WTC11 (cell line): ENCODE measurements around the gene TBC1D22A. TPM values are rescaled to one million over a fixed set of nuclear protein-coding genes. Genes with fewer than 3 reads are reported as not detected.

Experiments used
- ATAC-seq: fragments of 200-7000 bp; cut with Tn5 transposase; 2 replicates; pipeline ENCODE4 v1.10.0; 2021; ENCODE audit warnings: mild to moderate bottlenecking, moderate library complexity
- CTCF ChIA-PET: fragments of 300-600 bp; sonication (Branson Sonifier 250); formaldehyde crosslinking; loops from one replicate; lab custom pipeline; 2021; ENCODE audit warnings: antibody characterized with exemption; lab: Charles Lee
- POLR2A ChIA-PET: fragments of 350-600 bp; sonication (Branson Sonifier 250); formaldehyde crosslinking; loops from one replicate; lab custom pipeline; 2021; ENCODE audit warnings: antibody characterized with exemption; lab: Charles Lee
- DNase-seq: peaks from one replicate; pipeline ENCODE4 v3.0.0; 2021; ENCODE audit warnings: low spot score
- H3K27ac Mint-ChIP-seq: 2 replicates; pipeline ENCODE4 v1.8.0; 2021; ENCODE audit warnings: mixed read lengths
- H3K27me3 Mint-ChIP-seq: 2 replicates; pipeline ENCODE4 v1.8.0; 2021; ENCODE audit warnings: low read depth, mild to moderate bottlenecking, moderate library complexity, mixed read lengths
- H3K36me3 Mint-ChIP-seq: 2 replicates; pipeline ENCODE4 v1.8.0; 2021; ENCODE audit warnings: mixed read lengths
- H3K4me1 Mint-ChIP-seq: 2 replicates; pipeline ENCODE4 v1.8.0; 2022; ENCODE audit warnings: mixed read lengths
- H3K4me3 Mint-ChIP-seq: 2 replicates; pipeline ENCODE4 v1.8.0; 2021; ENCODE audit warnings: mild to moderate bottlenecking, moderate library complexity, mixed read lengths
- H3K9me3 Mint-ChIP-seq: 2 replicates; pipeline ENCODE4 v1.8.0; 2021; ENCODE audit warnings: mixed read lengths
- CBFB ChIP-seq: sonication (generic); formaldehyde crosslinking; IDR thresholded peaks from 2 replicates; pipeline ENCODE4 v1.8.1; 2022; ENCODE audit warnings: mild to moderate bottlenecking, low read depth, missing genetic modification reagents
- FOXJ3 ChIP-seq: sonication (generic); formaldehyde crosslinking; IDR thresholded peaks from 2 replicates; pipeline ENCODE4 v1.9.0; 2021; ENCODE audit warnings: missing genetic modification reagents, mild to moderate bottlenecking, borderline replicate concordance
- FOXK1 ChIP-seq: sonication (generic); formaldehyde crosslinking; IDR thresholded peaks from 2 replicates; pipeline ENCODE4 v1.8.0; 2022; ENCODE audit warnings: mild to moderate bottlenecking, moderate library complexity, missing genetic modification reagents
- FOXP1 ChIP-seq: sonication (generic); formaldehyde crosslinking; IDR thresholded peaks from 2 replicates; pipeline ENCODE4 v1.8.0; 2022; ENCODE audit warnings: missing genetic modification reagents, mild to moderate bottlenecking, moderate library complexity, borderline replicate concordance
- KAT7 ChIP-seq: sonication (generic); formaldehyde crosslinking; IDR thresholded peaks from 2 replicates; pipeline ENCODE4 v1.8.1; 2023; ENCODE audit warnings: missing genetic modification reagents, mild to moderate bottlenecking, borderline replicate concordance
- NFYB ChIP-seq: sonication (generic); formaldehyde crosslinking; conservative IDR thresholded peaks from 2 replicates; pipeline ENCODE4 v1.8.0; 2022; ENCODE audit warnings: low read depth, missing genetic modification reagents
- PRDM15 ChIP-seq: sonication (generic); formaldehyde crosslinking; IDR thresholded peaks from 2 replicates; pipeline ENCODE4 v1.8.0; 2022; ENCODE audit warnings: missing genetic modification reagents
- SMAD3 ChIP-seq: sonication (generic); formaldehyde crosslinking; IDR thresholded peaks from 2 replicates; pipeline ENCODE4 v1.8.0; 2022; ENCODE audit warnings: missing genetic modification reagents, mild to moderate bottlenecking, borderline replicate concordance
- TCF7 ChIP-seq: sonication (generic); formaldehyde crosslinking; IDR thresholded peaks from 2 replicates; pipeline ENCODE4 v1.8.0; 2022; ENCODE audit warnings: mild to moderate bottlenecking, low read depth, missing genetic modification reagents, moderate library complexity
- ZNF532 ChIP-seq: fragments of 250-450 bp; sonication (Bioruptor Pico); IDR thresholded peaks from 2 replicates; pipeline ENCODE4 v1.9.0; 2021; ENCODE audit warnings: mild to moderate bottlenecking, borderline replicate concordance
- total RNA-seq: library from RNA; stranded (reverse); gene quantifications from 3 replicates; pipeline ENCODE4 v1.2.3, GENCODE V29; 2021
- TF ChIP-seq, protein P1 (sequence below): sonication (generic); formaldehyde crosslinking; IDR thresholded peaks from 2 replicates; pipeline ENCODE4 v1.8.0; 2022; ENCODE audit warnings: mild to moderate bottlenecking, missing genetic modification reagents
- TF ChIP-seq, protein P2 (sequence below): sonication (generic); formaldehyde crosslinking; IDR thresholded peaks from 2 replicates; pipeline ENCODE4 v1.8.0; 2023; ENCODE audit warnings: missing genetic modification reagents
- TF ChIP-seq, protein P3 (sequence below): sonication (generic); formaldehyde crosslinking; IDR thresholded peaks from 2 replicates; pipeline ENCODE4 v1.8.1; 2022; ENCODE audit warnings: low read depth, missing genetic modification reagents, borderline replicate concordance

Gene TBC1D22A
- total RNA-seq, 1 experiment from 2014 or later, result 18.1 TPM

GRCh38 chr22:47112582-47112965, 350.1 kb downstream of the TBC1D22A start (continued):
- TF ChIP-seq ZNF532, result no peak
- TF ChIP-seq, protein P1, sequence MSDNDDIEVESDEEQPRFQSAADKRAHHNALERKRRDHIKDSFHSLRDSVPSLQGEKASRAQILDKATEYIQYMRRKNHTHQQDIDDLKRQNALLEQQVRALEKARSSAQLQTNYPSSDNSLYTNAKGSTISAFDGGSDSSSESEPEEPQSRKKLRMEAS, result no peak
- TF ChIP-seq, protein P2, sequence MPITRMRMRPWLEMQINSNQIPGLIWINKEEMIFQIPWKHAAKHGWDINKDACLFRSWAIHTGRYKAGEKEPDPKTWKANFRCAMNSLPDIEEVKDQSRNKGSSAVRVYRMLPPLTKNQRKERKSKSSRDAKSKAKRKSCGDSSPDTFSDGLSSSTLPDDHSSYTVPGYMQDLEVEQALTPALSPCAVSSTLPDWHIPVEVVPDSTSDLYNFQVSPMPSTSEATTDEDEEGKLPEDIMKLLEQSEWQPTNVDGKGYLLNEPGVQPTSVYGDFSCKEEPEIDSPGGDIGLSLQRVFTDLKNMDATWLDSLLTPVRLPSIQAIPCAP, result no peak
- TF ChIP-seq PRDM15 (CRISPR knock-in tag), result no peak
- TF ChIP-seq, protein P3, sequence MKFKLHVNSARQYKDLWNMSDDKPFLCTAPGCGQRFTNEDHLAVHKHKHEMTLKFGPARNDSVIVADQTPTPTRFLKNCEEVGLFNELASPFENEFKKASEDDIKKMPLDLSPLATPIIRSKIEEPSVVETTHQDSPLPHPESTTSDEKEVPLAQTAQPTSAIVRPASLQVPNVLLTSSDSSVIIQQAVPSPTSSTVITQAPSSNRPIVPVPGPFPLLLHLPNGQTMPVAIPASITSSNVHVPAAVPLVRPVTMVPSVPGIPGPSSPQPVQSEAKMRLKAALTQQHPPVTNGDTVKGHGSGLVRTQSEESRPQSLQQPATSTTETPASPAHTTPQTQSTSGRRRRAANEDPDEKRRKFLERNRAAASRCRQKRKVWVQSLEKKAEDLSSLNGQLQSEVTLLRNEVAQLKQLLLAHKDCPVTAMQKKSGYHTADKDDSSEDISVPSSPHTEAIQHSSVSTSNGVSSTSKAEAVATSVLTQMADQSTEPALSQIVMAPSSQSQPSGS (CRISPR knock-in tag), result no peak
- no peak for TF ChIP-seq FOXJ3 (CRISPR knock-in tag)
- TF ChIP-seq NFYB (CRISPR knock-in tag), result no peak
- no peak for TF ChIP-seq TCF7 (CRISPR knock-in tag)
- no peak for TF ChIP-seq FOXK1 (CRISPR knock-in tag)

- Mint-ChIP-seq H3K4me3 (no peak overlapping the region), H3K9me3 (peaks cover 3% of the 10 kb centered on the region; the same call in 1 of the 2 replicates)
- no peak for ATAC-seq
- no peak for TF ChIP-seq KAT7 (CRISPR knock-in tag)
- TF ChIP-seq, protein P1, result no peak
- TF ChIP-seq SMAD3 (CRISPR knock-in tag), result no peak
- no peak for TF ChIP-seq CBFB
- TF ChIP-seq FOXP1 (CRISPR knock-in tag), result no peak
- TF ChIP-seq, protein P3 (CRISPR knock-in tag), result no peak
- TF ChIP-seq, all 79 proteins: peak for 0
- no peak for DNase-seq
- CTCF ChIA-PET, result no interaction called here
- POLR2A ChIA-PET, result no interaction called here
- Mint-ChIP-seq H3K27me3 (no peaks in the 10 kb centered on the region), H3K4me1 (no peaks in the 10 kb centered on the region), H3K36me3 (no peaks in the 10 kb centered on the region), H3K27ac (no peak overlapping the region)
Measured at GRCh38 chr22:47112994-47113852, 350.8 kb downstream of the TBC1D22A start.
